Muscle of leg (tissue), 11 donors: ENCODE measurements around the gene PARP14. TPM values are rescaled to one million over a fixed set of nuclear protein-coding genes. Genes with fewer than 3 reads are reported as not detected.
"Not testable (repeated sequence)": the region's sequence is repeated elsewhere in the genome, so short reads cannot be mapped to it uniquely, and the experiment has no call there.

Experiments
- DNase-seq: peaks from one replicate; pipeline ENCODE4 v3.0.0; 2013
- H3K27ac ChIP-seq: one replicate; pipeline ENCODE4 v1.5.1; 2013; ENCODE audit warnings: mild to moderate bottlenecking, low read length, control low read depth
- H3K27me3 ChIP-seq: one replicate; pipeline ENCODE4 v1.6.1; 2013; ENCODE audit warnings: low read length; ENCODE audit not compliant: control insufficient read depth, insufficient read depth
- H3K36me3 ChIP-seq: one replicate; pipeline ENCODE4 v1.6.1; 2013; ENCODE audit warnings: low read length; ENCODE audit not compliant: control insufficient read depth, insufficient read depth
- H3K4me1 ChIP-seq: one replicate; pipeline ENCODE4 v1.6.1; 2013; ENCODE audit warnings: low read length; ENCODE audit not compliant: control insufficient read depth, insufficient read depth
- H3K4me3 ChIP-seq: one replicate; pipeline ENCODE4 v1.5.1; 2013; ENCODE audit warnings: low read length, control low read depth
- H3K9me3 ChIP-seq: replicated peaks from 2 replicates; pipeline ENCODE4 v1.6.1; 2013; ENCODE audit warnings: low read depth, low read length; ENCODE audit not compliant: control insufficient read depth
- WGBS: methylation state at CpG from one replicate; pipeline ENCODE4 v1.1.5; 2013; ENCODE audit warnings: missing lambda C conversion rate; ENCODE audit not compliant: insufficient coverage; 5-methylcytosine and 5-hydroxymethylcytosine counted together
- polyA plus RNA-seq, 8 donors: library from polyadenylated mRNA; unstranded; fragments of 120-200 nt; gene quantifications; one replicate each; pipeline versions ENCODE4 v1.2.1 to v1.2.3, GENCODE V29; 2013; ENCODE audit warnings: inconsistent platforms in 1 of 8, low replicate concordance in 1 of 8; ENCODE audit not compliant: insufficient read length in 8 of 8, insufficient read depth in 1 of 8
- total RNA-seq: library from RNA; stranded (reverse); fragments of 120-200 nt; gene quantifications from one replicate; pipeline ENCODE4 v1.2.4, GENCODE V29; 2013

The PARP14 gene
- total and polyA plus RNA-seq, 9 donors, result 6.6 to 12.9 (median 8.7) TPM

GRCh38 chr3:122678506-122678905 lies 2.1 kb upstream of the PARP14 start:
- 81% methylated on average over 3 of the region's 5 CpGs for WGBS
- Histone ChIP-seq H3K9me3 (no peaks in the 10 kb centered on the region), H3K27me3 (no peaks in the 10 kb centered on the region), H3K4me3 (no peak overlapping the region), H3K4me1 (peaks cover 25% of the 10 kb centered on the region), H3K36me3 (no peaks in the 10 kb centered on the region), H3K27ac (peak overlapping the region; percentile 4)
- DNase-seq, result peak; percentile 56

GRCh38 chr3:122679085-122679881 lies 1.4 kb upstream of the PARP14 start:
- peak overlapping the region; percentile 85 for H3K4me3 ChIP-seq
- peak overlapping the region; percentile 96 for H3K27ac ChIP-seq
- H3K9me3 ChIP-seq, result no peaks in the 10 kb centered on the region
- H3K4me1 ChIP-seq, result peaks cover 25% of the 10 kb centered on the region
- H3K27me3 ChIP-seq, result no peaks in the 10 kb centered on the region
- peaks cover 3% of the 10 kb centered on the region for H3K36me3 ChIP-seq
- 10% methylated on average over 14 of the region's 16 CpGs for WGBS
- peak; percentile 87 for DNase-seq

GRCh38 chr3:122679882-122680474 lies 661 bp upstream of the PARP14 start:
- peaks cover 25% of the 10 kb centered on the region for H3K4me1 ChIP-seq
- peak overlapping the region; percentile 96 for H3K27ac ChIP-seq
- WGBS, result 39% methylated on average over 6 of the region's 10 CpGs

GRCh38 chr3:122681284-122681973 lies 790 bp downstream of the PARP14 start:
- WGBS, result 58% methylated on average over 14 of the region's 24 CpGs
- peak overlapping the region; percentile 96 for H3K27ac ChIP-seq

More at GRCh38 chr3:122679882-122680474, 661 bp upstream of the PARP14 start:
- Histone ChIP-seq H3K9me3 (no peaks in the 10 kb centered on the region), H3K27me3 (no peaks in the 10 kb centered on the region), H3K4me3 (peak overlapping the region; percentile 85), H3K36me3 (peaks cover 4% of the 10 kb centered on the region)
- DNase-seq, result peak; percentile 36

GRCh38 chr3:122681974-122682409 lies 1.4 kb downstream of the PARP14 start:
- H3K27ac ChIP-seq, result peak overlapping the region; percentile 96
- H3K9me3 ChIP-seq, result no peaks in the 10 kb centered on the region
- WGBS, result 81% methylated on average over 1 of the region's 3 CpGs
- no peak for DNase-seq
- H3K36me3 ChIP-seq, result peaks cover 19% of the 10 kb centered on the region
- H3K4me1 ChIP-seq, result peaks cover 25% of the 10 kb centered on the region
- H3K4me3 ChIP-seq, result peak overlapping the region; percentile 85
- H3K27me3 ChIP-seq, result no peaks in the 10 kb centered on the region

More at GRCh38 chr3:122681284-122681973, 790 bp downstream of the PARP14 start:
- no peaks in the 10 kb centered on the region for H3K9me3 ChIP-seq
- peak overlapping the region; percentile 85 for H3K4me3 ChIP-seq
- no peaks in the 10 kb centered on the region for H3K27me3 ChIP-seq
- DNase-seq, result peak; percentile 11
- H3K36me3 ChIP-seq, result peaks cover 13% of the 10 kb centered on the region
- H3K4me1 ChIP-seq, result peaks cover 25% of the 10 kb centered on the region

GRCh38 chr3:122682778-122683411 lies 2.3 kb downstream of the PARP14 start:
- H3K27ac ChIP-seq, result peak overlapping the region; percentile 0
- H3K27me3 ChIP-seq, H3K9me3 ChIP-seq: not testable (repeated sequence)
- peaks cover 26% of the 10 kb centered on the region for H3K36me3 ChIP-seq
- peak; percentile 27 for DNase-seq
- H3K4me1 ChIP-seq, result peaks cover 25% of the 10 kb centered on the region
- peak overlapping the region; percentile 7 for H3K4me3 ChIP-seq
- WGBS, result no CpG with 5 or more reads among the region's 11 CpGs

GRCh38 chr3:122687298-122687697 lies 6.7 kb downstream of the PARP14 start:
- Histone ChIP-seq H3K36me3 (peaks cover 41% of the 10 kb centered on the region), H3K9me3 (no peaks in the 10 kb centered on the region), H3K27ac (no peak overlapping the region), H3K4me1 (no peaks in the 10 kb centered on the region), H3K4me3 (no peak overlapping the region), H3K27me3 (no peaks in the 10 kb centered on the region)
- 71% methylated on average over 2 of the region's 2 CpGs for WGBS
- peak; percentile 12 for DNase-seq

GRCh38 chr3:122688996-122689395 lies 8.4 kb downstream of the PARP14 start:
- Histone ChIP-seq H3K36me3 (peaks cover 49% of the 10 kb centered on the region), H3K27ac (no peak overlapping the region), H3K4me1 (no peaks in the 10 kb centered on the region), H3K4me3 (no peak overlapping the region), H3K9me3 (no peaks in the 10 kb centered on the region), H3K27me3 (no peaks in the 10 kb centered on the region)
- WGBS, result 20% methylated on average over 1 of the region's 4 CpGs
- DNase-seq, result peak; percentile 8

GRCh38 chr3:122689587-122689986 lies 8.9 kb downstream of the PARP14 start:
- 81% methylated on average over 2 of the region's 2 CpGs for WGBS
- no peaks in the 10 kb centered on the region for H3K4me1 ChIP-seq
- H3K27ac ChIP-seq, result no peak overlapping the region
- no peaks in the 10 kb centered on the region for H3K27me3 ChIP-seq
- no peaks in the 10 kb centered on the region for H3K9me3 ChIP-seq
- peaks cover 49% of the 10 kb centered on the region for H3K36me3 ChIP-seq
- H3K4me3 ChIP-seq, result no peak overlapping the region
- DNase-seq, result no peak
